Erythroblast (primary cell): ENCODE measurements around the gene SPEM1.

Experiments used
- GATA1 ChIP-seq: IDR thresholded peaks from 2 replicates; pipeline ENCODE4 v1.6.1; 2011; ENCODE audit warnings: low read depth, mild to moderate bottlenecking, control low read depth, low read length, moderate library complexity
- POLR2A ChIP-seq: IDR thresholded peaks from 2 replicates; pipeline ENCODE4 v1.6.1; 2011; ENCODE audit warnings: mild to moderate bottlenecking, low read length

GRCh38 chr17:7383371-7383741 is 36.8 kb upstream of the SPEM1 start:
- TF ChIP-seq POLR2A (no peak), GATA1 (no peak)
